ENCODE measurements around the gene ISG15. TPM values are rescaled to one million over a fixed set of nuclear protein-coding genes. Genes with fewer than 3 reads are reported as not detected.
A peak's percentile ranks its signal among the peaks of the same experiment; 100 is the strongest.

The ISG15 gene
- total and polyA plus RNA-seq, 2 of the 13 experiments (the other 11 are each of a cell fraction or from before 2014, with no cell fraction given) = 42.1 to 54.9 TPM

DNA sequence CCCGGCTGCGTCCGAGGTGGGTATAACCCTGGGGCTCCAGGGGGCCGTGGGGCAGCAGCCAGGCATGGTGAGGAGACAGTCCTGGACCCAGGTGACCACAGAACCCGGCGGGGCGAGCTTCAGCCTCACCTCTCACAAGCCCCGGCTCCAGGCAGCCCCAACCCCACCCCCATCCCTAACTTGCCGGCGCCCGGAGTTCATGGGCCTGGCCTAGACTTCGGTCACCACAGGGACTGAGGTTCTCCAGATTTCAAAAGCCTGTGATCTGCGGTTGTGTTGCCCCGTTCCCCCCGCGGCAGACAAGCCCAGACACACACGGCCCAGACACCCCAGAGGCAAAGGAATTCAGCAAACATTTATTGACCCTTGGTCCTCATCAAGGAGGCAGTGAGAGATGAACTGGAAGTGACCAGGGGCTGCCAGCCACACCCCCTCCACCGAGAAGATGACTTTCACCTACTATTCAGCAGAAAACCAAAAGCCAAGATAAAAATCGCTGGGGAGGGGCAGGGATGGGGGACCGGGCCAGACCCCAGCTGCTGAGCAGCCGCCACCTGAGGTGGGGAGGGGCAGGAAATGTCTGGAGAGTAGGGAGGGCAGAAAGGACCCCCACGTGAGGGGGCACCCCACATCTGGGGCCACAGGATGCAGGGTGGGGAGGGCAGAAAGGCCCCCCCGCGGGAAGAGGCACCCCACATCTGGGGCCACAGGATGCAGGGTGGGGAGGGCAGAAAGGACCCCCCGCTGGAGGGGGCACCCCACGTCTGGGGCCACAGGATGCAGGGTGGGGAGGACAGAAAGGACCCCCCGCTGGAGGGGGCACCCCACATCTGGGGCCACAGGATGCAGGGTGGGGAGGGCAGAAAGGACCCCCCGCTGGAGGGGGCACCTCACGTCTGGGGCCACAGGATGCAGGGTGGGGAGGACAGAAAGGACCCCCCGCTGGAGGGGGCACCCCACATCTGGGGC, 17.3 kb upstream of the ISG15 start (continued):
- TF ChIP-seq NFE2L1 (CRISPR knock-in tag; IDR thresholded peaks at IDR 0.05; ENCODE audit: borderline replicate concordance) (no peak), CEBPB (IDR thresholded peaks at IDR 0.05; ENCODE audit: borderline replicate concordance, low read depth, low read length) (no peak), KDM1A (CRISPR knock-in tag; IDR thresholded peaks at IDR 0.05) (no peak), ZSCAN29 (CRISPR knock-in tag; conservative IDR thresholded peaks at IDR 0.05) (0 out of 2 replicates have a peak, but pooled peaks have one; percentile 25), FOXC1 (CRISPR knock-in tag; IDR thresholded peaks at IDR 0.05; ENCODE audit: borderline replicate concordance) (no peak), ZNF343 (CRISPR knock-in tag; IDR thresholded peaks at IDR 0.05) (no peak), HIVEP1 (CRISPR knock-in tag; IDR thresholded peaks at IDR 0.05) (peak; percentile 63), JUND (CRISPR knock-in tag; IDR thresholded peaks at IDR 0.05) (no peak), ZNF124 (CRISPR knock-in tag; IDR thresholded peaks at IDR 0.05) (no peak), ETV6 (CRISPR knock-in tag; conservative IDR thresholded peaks at IDR 0.05) (no peak), ATF1 (CRISPR knock-in tag; IDR thresholded peaks at IDR 0.05) (no peak), RFX3 (CRISPR knock-in tag; IDR thresholded peaks at IDR 0.05) (no peak), ZNF430 (CRISPR knock-in tag; IDR thresholded peaks at IDR 0.05) (no peak), PCBP2 (optimal IDR thresholded peaks at IDR 0.05; ENCODE audit: low read depth, low read length, poor library complexity, severe bottlenecking) (no peak)
- TF ChIP-seq, protein P1, sequence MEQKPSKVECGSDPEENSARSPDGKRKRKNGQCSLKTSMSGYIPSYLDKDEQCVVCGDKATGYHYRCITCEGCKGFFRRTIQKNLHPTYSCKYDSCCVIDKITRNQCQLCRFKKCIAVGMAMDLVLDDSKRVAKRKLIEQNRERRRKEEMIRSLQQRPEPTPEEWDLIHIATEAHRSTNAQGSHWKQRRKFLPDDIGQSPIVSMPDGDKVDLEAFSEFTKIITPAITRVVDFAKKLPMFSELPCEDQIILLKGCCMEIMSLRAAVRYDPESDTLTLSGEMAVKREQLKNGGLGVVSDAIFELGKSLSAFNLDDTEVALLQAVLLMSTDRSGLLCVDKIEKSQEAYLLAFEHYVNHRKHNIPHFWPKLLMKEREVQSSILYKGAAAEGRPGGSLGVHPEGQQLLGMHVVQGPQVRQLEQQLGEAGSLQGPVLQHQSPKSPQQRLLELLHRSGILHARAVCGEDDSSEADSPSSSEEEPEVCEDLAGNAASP (CRISPR knock-in tag; IDR thresholded peaks at IDR 0.05; ENCODE audit: borderline replicate concordance) = no peak
- TF ChIP-seq, protein P2, sequence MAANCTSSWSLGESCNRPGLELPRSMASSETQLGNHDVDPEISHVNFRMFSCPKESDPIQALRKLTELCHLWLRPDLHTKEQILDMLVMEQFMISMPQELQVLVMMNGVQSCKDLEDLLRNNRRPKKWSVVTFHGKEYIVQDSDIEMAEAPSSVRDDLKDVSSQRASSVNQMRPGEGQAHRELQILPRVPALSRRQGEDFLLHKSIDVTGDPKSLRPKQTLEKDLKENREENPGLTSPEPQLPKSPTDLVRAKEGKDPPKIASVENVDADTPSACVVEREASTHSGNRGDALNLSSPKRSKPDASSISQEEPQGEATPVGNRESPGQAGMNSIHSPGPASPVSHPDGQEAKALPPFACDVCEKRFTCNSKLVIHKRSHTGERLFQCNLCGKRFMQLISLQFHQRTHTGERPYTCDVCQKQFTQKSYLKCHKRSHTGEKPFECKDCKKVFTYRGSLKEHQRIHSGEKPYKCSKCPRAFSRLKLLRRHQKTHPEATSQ (CRISPR knock-in tag; IDR thresholded peaks at IDR 0.05; ENCODE audit: borderline replicate concordance) = no peak
- TF ChIP-seq, protein P3, sequence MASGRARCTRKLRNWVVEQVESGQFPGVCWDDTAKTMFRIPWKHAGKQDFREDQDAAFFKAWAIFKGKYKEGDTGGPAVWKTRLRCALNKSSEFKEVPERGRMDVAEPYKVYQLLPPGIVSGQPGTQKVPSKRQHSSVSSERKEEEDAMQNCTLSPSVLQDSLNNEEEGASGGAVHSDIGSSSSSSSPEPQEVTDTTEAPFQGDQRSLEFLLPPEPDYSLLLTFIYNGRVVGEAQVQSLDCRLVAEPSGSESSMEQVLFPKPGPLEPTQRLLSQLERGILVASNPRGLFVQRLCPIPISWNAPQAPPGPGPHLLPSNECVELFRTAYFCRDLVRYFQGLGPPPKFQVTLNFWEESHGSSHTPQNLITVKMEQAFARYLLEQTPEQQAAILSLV (CRISPR knock-in tag; IDR thresholded peaks at IDR 0.05; ENCODE audit: borderline replicate concordance) = no peak
- TF ChIP-seq, protein P4, sequence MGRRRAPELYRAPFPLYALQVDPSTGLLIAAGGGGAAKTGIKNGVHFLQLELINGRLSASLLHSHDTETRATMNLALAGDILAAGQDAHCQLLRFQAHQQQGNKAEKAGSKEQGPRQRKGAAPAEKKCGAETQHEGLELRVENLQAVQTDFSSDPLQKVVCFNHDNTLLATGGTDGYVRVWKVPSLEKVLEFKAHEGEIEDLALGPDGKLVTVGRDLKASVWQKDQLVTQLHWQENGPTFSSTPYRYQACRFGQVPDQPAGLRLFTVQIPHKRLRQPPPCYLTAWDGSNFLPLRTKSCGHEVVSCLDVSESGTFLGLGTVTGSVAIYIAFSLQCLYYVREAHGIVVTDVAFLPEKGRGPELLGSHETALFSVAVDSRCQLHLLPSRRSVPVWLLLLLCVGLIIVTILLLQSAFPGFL (CRISPR knock-in tag; IDR thresholded peaks at IDR 0.05) = no peak
- TF ChIP-seq, protein P5, sequence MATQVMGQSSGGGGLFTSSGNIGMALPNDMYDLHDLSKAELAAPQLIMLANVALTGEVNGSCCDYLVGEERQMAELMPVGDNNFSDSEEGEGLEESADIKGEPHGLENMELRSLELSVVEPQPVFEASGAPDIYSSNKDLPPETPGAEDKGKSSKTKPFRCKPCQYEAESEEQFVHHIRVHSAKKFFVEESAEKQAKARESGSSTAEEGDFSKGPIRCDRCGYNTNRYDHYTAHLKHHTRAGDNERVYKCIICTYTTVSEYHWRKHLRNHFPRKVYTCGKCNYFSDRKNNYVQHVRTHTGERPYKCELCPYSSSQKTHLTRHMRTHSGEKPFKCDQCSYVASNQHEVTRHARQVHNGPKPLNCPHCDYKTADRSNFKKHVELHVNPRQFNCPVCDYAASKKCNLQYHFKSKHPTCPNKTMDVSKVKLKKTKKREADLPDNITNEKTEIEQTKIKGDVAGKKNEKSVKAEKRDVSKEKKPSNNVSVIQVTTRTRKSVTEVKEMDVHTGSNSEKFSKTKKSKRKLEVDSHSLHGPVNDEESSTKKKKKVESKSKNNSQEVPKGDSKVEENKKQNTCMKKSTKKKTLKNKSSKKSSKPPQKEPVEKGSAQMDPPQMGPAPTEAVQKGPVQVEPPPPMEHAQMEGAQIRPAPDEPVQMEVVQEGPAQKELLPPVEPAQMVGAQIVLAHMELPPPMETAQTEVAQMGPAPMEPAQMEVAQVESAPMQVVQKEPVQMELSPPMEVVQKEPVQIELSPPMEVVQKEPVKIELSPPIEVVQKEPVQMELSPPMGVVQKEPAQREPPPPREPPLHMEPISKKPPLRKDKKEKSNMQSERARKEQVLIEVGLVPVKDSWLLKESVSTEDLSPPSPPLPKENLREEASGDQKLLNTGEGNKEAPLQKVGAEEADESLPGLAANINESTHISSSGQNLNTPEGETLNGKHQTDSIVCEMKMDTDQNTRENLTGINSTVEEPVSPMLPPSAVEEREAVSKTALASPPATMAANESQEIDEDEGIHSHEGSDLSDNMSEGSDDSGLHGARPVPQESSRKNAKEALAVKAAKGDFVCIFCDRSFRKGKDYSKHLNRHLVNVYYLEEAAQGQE (IDR thresholded peaks at IDR 0.05; ENCODE audit: borderline replicate concordance in 1 of 2, low read depth in 1 of 2, low read length in 2 of 2) = no peak

Data from HepG2 (cell line).